GM19397 (cell line): Measurements from ENCODE around the gene ZNF616.
"Not testable (repeated sequence)": the region's sequence is repeated elsewhere in the genome, so short reads cannot be mapped to it uniquely, and the experiment has no call there.

Experiments
- ATAC-seq: cut with Tn5 transposase; IDR thresholded peaks from one replicate; pipeline ENCODE4 v1.9.1; 2021; ENCODE audit warnings: mild to moderate bottlenecking, moderate library complexity; ENCODE audit not compliant: unreplicated experiment

The ZNF616 gene

GRCh38 chr19:52112624-52113023, 27.1 kb downstream of the ZNF616 start:
- no peak for ATAC-seq

GRCh38 chr19:52110780-52111179, 29.0 kb downstream of the ZNF616 start:
- no peak for ATAC-seq

DNA sequence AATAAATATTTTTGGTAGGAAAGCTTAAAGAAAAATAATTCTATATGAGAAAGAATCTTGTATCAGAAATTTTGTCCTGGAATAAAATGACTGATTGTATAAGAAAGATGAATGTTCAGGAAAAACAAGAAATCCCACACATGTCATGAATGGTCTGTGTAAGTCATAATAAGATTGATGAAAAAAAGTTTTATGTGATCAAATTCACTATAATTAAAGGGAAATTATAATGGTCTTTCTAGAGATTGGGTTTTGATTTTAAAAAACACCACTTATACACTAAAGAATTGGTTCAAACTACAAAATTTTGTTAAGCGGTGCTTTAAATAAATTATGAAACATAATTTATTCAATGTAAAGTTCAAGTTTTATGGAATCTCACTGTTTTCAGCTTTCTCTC, 37.0 kb downstream of the ZNF616 start:
- ATAC-seq = no peak

DNA sequence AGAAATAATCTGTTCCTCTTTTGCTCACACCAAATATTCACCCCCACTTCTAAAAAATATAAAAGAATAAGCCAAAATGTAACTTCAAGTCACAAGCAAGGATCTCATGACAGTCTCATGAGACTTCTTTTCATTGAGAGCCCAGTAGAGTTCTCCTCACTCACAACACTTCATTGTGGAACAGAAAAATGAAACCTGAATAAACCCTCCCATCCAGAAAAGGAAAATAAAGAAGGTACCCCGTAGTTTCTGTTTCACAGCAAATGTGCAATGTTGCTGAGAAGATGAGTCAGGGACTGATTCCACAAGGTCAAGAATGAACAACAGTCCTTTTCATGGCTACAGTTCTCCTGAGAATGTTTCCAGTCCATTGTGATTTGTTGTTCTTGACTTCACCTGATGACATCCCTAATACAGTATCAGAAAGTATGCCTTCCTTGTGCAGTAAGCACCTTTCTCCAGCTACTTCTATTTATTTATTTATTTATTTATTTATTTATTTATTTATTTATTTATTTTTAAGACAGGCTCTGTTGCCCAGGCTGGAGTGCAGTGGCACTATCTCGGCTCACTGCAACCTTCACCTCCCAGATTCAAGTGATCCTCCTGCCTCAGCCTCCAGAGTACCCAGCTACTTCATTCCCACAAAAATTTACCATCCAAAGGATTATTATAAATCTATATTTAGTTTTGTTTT, 37.7 kb downstream of the ZNF616 start:
- no peak for ATAC-seq

DNA sequence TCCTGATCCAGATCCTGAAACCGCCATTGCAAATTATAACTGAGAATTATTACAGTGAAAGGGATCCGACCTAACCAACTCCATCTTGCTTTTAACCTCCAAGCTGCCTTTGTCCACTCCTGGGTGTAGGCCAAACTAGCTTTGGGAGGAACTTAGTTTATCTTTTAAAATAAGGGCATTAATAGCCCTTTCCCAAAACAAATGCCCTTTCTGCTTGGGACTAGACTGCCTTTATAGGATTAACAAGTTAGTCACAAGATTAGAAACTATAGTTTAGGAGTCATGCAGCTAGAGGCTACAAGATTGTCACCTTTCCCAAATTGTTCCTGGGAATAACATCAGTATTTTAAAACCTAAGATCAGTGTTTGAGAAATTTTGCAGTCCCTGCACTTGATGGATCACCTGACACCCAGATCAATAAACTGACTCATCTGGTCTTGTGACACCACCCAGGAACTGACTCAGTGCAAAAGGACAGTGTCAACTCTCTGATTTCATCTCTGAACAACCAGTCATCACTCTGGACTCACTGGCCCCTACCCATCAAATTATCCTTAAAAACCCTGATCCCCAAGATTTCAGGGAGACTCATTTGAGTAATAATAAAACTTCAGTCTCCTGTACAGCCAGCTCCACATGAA, 40.1 kb downstream of the ZNF616 start:
- no peak for ATAC-seq

DNA sequence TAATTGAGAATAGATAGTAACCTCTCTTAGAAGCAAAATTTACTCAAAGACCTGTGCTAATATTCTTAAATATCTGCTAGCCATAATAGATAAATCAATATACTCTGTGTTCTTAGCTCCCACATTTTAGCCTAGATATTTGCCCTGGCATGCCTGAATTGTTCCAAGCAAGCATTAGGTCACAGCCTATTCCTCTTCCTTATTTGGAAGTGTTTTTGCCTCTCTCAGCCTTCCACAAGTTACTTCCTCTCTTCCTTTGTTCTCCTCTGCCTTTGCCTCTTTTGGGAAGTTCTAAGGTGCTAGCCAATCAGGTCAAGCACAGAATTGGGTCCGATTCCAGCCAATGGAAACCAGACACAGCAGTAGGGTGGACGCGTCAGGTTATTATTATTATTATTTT, 43.3 kb downstream of the ZNF616 start:
- not testable (repeated sequence) for ATAC-seq

DNA sequence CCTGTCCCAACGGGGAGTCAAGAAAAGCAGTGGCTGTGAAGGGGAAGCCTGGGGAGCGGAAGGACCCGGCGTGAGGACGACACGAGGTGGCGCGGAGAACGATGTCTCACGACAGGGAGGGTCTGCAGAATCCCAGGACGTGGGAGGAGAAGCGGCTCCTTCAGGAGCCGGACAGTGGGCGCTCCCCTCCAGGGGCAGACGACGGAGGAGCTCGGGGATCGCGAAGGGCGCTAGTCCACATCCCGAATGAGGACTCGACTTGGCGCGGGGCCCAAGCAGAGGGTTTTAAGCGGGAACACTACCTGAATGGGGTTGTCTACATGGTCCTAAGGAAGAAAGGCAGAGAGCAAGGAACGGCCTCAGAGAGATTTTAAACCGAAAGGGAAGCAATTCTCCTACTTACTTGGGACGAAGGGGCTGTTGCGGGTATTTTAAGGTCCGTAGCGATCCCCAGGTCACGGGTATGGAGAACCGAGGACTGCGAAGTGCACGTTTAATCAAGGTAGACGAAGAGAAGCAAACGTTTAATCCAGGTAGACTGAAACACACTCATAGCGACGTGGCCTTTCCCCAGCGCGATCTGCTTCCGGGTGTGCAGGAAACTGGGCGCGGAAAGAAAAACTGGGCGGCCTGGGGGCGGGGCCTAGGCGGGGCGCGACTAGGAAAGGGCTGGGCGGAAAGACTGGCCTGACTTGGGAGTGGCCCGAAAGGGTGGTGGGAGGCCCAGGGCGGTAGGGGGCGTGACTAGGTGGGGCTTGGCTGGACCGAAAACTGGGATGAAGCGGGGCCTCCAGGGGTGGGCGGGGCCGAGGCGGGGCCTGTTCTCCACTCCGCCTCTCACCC, 44.3 kb downstream of the ZNF616 start, which contains the start of gene ZNF841:
Gene ZNF841 (minus strand): TSS at position 594 of the 843 bp plus-strand sequence. CDS start 10,964 bp downstream, outside the sequence.
- peak; percentile 98 for ATAC-seq

GRCh38 chr19:52094526-52095130, 45.1 kb downstream of the ZNF616 start:
- no peak for ATAC-seq

DNA sequence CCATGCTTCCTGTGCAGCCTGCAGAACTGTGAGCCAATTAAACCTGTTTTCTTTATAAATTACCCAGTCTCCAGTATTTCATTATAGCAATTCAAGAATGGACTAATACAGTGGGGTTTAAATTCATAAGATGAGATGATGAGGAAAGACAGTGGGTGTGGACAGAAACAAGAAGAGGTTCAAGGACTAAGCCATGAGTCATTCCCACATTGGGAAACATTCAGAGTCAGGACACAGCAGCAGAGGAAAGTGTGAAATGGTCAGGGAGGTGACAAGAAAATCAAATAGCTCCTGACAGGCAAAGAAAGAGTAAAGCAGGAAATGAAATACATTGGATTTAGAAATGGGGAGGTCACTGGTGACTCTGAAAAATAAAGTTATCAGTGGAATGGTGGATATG, 53.3 kb downstream of the ZNF616 start:
- ATAC-seq = no peak

DNA sequence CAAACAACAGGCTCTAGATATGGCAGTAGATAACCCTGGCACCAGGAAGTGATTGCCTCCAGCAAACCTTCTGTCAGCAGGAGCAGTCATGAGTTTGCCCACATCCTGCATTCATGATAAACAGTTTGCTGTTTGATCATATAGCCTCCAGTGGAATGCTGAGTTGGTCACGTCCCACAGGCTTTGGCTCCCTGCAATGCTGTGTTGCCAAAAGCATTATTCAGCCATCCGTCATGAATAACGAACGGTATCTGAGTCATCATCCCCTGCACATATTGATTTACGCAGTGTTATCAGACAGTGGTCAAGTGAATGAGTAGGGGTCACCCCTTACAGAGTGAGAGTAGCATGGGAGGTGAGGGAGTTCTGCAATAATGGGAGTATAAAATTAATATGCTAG, 69.2 kb downstream of the ZNF616 start:
- ATAC-seq = no peak

- ATAC-seq = no peak
Measured at GRCh38 chr19:52069653-52070052, 70.1 kb downstream of the ZNF616 start.

- ATAC-seq = no peak
Measured at GRCh38 chr19:52066258-52066863, 73.4 kb downstream of the ZNF616 start.

DNA sequence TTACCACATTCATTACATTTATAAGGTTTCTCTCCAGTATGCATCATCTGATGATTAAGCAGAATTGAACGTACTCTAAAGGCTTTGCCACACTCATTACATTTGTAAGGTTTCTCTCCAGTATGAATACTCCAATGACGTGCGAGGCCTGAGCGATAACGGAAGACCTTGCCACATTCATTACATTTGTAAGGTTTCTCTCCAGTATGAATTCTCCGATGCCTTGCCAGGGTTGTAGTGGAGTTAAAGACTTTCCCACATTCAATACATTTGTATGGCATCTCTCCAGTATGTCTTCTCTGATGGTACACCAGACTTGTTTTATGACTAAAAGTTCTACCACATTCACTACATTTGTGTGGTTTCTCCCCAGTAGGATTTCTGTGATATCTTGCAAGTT, 74.3 kb downstream of the ZNF616 start:
- ATAC-seq = no peak
